HG03064 (cell line): ENCODE measurements around the gene SLC48A1.

ENCODE experiments used
- ATAC-seq: cut with Tn5 transposase; IDR thresholded peaks from one replicate; pipeline ENCODE4 v1.9.1; 2021; ENCODE audit warnings: low read depth; ENCODE audit not compliant: unreplicated experiment

The SLC48A1 gene

GRCh38 chr12:47757364-47757839, 15.6 kb upstream of the SLC48A1 start:
- no peak for ATAC-seq

- ATAC-seq = no peak
Measured at GRCh38 chr12:47757840-47758583, 15.0 kb upstream of the SLC48A1 start.

- no peak for ATAC-seq
Measured at GRCh38 chr12:47758584-47758833, 14.5 kb upstream of the SLC48A1 start.

GRCh38 chr12:47758834-47759690, 14.0 kb upstream of the SLC48A1 start, which contains the start of gene RAPGEF3:
TSS of gene RAPGEF3 (minus strand) at chr12:47758880. CDS start at chr12:47758556, 324 bp downstream.
- peak; percentile 59 for ATAC-seq

- no peak for ATAC-seq
Measured at GRCh38 chr12:47762850-47763465, 10.1 kb upstream of the SLC48A1 start.

GRCh38 chr12:47763481-47764346, 9.3 kb upstream of the SLC48A1 start:
- no peak for ATAC-seq

GRCh38 chr12:47766502-47767215, 6.4 kb upstream of the SLC48A1 start:
- no peak for ATAC-seq

- no peak for ATAC-seq
Measured at GRCh38 chr12:47767216-47767724, 5.8 kb upstream of the SLC48A1 start.

- no peak for ATAC-seq
Measured at GRCh38 chr12:47768323-47768811, 4.7 kb upstream of the SLC48A1 start.

- ATAC-seq = no peak
Measured at GRCh38 chr12:47769234-47770085, 3.6 kb upstream of the SLC48A1 start.

- no peak for ATAC-seq
Measured at GRCh38 chr12:47770086-47770726, 2.8 kb upstream of the SLC48A1 start.

GRCh38 chr12:47771304-47771703, 1.7 kb upstream of the SLC48A1 start:
- ATAC-seq = no peak

GRCh38 chr12:47772094-47772660, 861 bp upstream of the SLC48A1 start:
- no peak for ATAC-seq

GRCh38 chr12:47772738-47773061, 338 bp upstream of the SLC48A1 start:
- no peak for ATAC-seq

- ATAC-seq = no peak
Measured at GRCh38 chr12:47773858-47774580, 981 bp downstream of the SLC48A1 start.

GRCh38 chr12:47774663-47775062, 1.6 kb downstream of the SLC48A1 start:
- ATAC-seq = no peak
